ENCODE results near the gene OR6C76.
"Not testable (repeated sequence)": the region's sequence is repeated elsewhere in the genome, so short reads cannot be mapped to it uniquely, and the experiment has no call there.

OR6C76 gene

DNA sequence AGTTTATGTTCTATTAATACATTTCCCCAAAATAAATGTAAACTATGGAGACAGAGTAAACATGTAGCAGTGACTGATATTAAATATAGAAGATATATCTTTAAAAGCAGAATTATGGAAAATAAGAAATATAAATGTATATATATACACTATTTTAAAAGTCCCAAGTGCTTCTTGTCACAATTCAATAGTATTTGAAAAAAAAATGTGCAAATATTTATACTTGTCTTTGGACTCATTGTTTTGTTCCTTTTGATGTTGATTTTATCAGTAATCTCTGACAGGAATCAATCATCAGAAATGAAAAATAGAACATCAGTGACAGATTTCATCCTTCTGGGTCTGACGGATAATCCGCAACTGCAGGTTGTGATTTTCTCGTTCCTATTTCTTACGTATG is at the start of gene OR6C76:
TSS of gene OR6C76 (plus strand) at position 301 of the 400 bp plus-strand sequence. CDS start at position 301, 0 bp downstream.
- no peak for DNase-seq

DNA sequence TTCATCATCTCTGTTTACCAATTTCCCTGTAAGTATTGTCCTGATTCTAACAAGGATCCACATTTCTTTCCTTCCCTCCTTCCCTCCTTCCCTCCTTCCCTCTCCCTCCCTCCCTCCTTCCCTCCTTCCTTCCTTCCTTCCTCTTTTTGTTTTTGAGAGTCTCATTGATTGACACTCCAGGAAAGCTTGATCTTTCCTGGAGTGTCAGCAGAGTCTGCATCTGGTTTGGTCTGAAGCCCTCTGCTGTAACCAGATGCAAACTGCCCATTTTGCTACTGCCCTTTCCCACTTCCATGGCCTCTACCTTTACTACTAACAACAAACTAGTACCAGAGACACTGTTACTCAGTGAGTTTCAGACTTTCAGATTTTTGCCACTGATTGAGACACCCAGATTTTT is 40.2 kb upstream of the OR6C76 start:
- DNase-seq, result no peak

DNA sequence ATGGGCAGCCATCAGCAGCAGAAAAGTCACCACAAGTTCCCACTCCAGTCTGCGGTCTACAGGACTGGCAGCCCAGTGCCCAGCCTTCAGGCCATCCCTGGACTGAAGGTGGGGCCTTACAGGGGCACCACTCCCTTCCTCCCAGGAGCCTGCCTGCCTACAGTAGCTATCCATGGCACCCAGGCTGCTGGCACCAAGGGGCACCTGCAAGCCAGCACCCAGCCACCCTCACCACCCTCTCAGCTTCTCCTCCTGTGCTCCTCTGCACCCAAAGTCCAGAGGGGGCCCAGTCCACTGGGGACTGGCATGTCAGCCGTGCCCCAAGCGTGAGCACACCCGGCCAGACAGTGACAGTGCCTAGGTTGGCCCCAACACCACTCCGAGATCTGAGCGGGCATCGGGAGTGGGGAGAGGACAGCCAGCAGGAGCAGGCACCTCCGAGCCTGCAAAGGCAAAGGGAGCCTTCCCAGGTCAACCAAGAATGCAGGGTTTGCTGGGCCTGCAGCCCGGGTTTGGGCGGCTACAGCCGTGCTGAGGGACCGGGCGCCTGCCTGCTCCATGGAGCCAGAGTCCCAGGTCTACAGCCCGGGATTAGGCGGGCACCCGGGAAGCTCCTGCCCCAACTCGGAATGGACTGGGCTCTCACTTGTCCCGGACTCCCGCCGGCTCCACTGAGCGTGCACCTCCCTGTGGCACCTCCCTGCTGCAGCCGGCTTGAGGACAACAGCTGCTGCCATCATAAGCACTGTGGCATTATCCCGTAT is 33.8 kb upstream of the OR6C76 start:
- DNase-seq, result no peak

DNA sequence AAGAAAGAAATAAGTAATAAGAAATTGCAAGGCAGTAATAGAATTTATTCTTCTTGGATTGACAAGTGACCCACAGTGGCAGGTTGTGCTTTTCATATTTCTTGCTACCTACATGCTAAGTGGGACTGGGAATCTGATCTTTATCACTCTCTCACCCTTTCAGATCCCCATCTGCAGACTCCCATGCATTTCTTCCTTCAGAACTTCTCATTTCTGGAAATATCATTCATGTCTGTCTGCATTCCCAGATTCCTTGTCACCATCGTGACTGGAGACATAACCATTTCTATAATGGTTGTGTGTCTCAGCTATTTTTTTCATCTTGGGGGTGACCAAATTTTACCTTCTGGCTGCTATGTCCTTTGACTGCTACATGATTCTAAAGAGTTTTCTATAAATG is 29.7 kb upstream of the OR6C76 start:
- DNase-seq, result no peak

DNA sequence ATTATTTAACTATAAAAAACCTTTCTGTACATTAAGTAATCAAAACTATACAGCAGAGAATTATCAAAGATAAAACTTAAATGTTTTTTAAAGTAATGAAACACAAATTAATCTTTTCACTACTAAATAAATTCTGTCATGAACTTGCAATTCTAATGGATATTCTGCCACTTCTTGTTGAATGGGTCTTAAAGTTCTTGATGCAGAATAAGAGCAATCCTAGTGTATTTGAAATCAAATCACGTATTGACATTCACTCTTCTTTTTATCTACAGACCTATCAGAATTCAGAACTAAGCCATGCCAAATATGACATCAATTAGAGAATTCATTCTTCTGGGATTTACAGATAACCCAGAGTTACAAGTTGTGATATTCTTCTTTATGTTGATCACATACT is 25.8 kb upstream of the OR6C76 start, which contains the start of gene OR6C65:
TSS of gene OR6C65 (plus strand) at position 301 of the 400 bp plus-strand sequence. CDS start at position 301, 0 bp downstream.
- no peak for DNase-seq

DNA sequence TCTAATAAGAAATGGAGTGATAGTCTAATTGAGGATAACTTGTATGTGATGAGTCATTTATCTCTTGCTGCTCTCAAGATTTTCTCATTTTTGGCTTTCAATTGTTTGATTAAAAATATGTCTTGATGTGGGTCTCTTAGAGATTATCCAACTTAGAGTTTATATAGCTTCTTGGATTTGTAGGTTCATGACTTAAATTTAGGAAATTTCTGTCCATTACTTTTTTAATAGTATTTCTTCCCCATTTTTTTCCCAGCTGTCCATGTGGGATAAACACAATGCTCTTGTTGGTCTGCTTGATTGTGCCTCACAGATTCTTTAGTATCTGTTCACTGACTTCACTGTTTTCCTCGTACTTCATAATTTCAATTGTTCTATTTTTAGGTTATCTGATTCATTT is 18.2 kb upstream of the OR6C76 start:
- DNase-seq, result no peak

DNA sequence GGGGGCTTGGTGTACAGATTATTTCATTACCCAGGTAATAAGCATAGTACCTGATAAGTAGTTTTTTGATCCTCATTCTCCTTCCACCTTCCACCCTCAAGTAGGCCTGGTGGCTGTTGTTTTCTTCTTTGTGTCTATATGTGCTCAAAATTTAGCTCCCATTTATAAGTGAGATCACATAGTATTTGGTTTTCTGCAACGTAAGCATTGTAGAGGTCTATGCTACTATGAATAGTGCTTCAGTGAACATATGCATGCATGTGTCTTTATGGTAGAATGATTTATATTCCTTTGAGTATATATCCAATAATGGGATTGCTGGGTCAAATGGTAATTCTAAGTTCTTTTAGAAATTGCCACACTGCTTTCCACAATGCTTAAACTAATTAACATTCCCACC is 16.9 kb upstream of the OR6C76 start:
- DNase-seq, result not testable (repeated sequence)

DNA sequence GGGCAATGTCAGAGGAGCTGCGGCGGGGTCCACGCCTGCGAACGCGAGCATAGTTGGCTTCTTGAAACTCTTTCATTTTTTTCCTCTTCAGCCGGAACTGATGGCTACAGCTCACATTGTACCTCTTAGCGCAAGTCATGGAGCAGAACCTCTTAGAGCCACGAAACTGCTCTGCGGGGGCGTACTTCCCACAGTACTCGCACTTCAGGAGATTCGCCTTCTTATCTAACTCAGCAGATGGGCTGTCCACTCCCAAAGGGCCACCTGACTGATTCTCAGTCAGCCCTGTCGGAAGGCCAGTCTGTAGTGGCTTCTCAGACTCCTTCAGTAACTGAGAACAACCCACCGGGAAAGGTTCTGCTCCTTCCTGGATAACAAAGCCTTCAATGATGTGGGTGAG is 13.9 kb upstream of the OR6C76 start:
- DNase-seq, result not testable (repeated sequence)

DNA sequence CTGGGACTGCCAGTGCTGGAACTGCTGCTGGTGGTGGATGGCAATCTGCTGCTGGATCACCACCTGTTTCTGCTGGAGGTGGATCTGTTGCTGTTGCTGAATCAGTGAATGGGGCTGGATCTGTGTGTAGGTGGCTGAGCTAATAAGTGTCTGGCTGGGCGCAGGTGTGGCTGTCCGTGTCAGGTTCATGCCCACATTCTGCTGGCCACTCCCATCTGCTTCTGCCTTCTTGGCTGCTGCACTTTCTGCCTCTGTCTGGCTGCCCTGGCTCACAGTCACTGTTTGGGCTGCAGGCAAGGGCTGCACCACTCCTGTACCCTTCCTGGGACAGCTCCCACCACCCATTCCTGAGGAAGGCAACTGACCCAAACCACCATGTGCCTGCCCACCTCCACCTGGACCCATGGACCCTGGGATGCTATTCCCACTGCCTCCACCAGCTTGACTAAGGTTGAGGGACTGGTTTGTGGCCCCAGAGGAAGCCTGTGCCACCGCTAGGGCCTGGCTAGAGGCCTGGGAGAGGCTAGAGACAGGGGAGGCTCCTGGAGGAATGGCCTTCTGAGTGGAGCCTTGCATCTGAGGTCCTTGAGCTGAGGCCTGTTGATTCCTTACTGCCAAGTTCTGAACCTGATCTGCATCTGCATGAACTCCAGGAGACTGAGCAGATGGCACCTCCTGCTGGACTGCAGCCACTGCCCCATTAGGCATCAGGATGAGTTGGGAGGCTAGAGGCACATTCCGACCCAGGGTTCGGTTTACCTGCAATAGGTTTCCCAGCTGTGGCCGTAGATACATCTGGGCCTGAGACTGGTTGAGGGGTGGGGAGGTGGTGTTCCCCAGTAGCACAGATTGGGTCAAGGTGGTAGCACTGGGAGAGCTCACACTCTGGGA is 12.3 kb upstream of the OR6C76 start:
- not testable (repeated sequence) for DNase-seq

DNA sequence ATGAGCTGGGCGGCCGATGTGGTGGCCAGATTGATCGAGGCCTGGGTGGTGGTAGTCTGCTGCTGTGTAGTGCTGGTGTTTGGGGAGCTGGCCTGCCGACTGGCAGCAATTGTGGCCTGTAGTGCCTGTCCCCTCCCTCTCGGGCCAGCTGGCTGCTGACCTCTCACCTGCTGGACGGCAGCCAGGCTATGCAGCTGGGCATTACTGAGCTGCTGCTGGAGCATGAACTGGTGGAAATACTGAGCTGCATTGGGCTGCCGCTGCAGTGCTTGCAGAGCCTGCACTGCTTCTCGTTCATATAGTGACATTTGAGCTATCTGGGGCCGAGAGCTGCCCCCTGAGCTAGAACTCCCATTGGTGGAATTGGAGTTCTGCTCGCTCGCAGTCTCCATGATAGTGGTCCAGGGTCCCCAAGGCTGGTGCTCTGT is 11.6 kb upstream of the OR6C76 start:
- DNase-seq, result not testable (repeated sequence)

DNA sequence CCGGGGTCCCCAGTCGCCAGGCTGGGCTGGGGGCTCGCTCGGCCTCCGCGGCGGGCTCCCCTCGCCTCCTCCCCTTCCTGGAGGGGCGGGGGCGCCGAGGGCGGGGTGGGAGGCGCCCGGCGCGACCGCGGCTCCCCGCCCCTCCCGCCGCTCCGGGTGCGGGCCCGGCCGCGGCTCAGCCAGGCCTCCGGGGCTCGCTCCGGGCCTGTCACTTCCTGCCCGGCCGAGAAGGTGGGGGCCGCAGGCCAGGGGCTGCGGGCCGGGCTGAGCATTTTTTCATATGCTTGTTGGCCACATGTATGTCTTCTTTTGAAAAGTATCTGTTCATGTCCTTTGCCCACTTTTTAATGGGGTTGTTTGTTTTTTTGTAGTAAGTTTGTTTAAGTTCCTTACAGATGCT is 11.2 kb upstream of the OR6C76 start:
- DNase-seq, result not testable (repeated sequence)

DNA sequence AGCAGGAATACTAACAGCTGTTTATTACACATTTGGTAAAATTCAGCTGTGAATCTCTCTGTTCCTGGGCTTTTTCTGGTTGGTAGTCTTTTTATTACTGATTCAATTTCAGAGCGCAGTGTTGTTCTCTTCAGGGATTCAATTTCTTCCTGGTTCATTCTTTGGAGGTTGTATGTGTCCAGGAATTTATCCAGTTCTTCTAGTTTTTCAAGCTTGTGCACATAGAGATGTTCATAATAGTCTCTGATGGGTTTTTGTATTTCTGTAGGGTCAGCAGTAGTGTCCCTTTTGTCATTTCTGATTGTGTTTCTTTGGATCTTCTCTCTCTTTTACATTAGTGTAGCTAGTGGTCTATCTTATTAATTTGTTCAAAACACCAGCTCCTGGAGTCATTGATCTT is 9.1 kb upstream of the OR6C76 start:
- no peak for DNase-seq

DNA sequence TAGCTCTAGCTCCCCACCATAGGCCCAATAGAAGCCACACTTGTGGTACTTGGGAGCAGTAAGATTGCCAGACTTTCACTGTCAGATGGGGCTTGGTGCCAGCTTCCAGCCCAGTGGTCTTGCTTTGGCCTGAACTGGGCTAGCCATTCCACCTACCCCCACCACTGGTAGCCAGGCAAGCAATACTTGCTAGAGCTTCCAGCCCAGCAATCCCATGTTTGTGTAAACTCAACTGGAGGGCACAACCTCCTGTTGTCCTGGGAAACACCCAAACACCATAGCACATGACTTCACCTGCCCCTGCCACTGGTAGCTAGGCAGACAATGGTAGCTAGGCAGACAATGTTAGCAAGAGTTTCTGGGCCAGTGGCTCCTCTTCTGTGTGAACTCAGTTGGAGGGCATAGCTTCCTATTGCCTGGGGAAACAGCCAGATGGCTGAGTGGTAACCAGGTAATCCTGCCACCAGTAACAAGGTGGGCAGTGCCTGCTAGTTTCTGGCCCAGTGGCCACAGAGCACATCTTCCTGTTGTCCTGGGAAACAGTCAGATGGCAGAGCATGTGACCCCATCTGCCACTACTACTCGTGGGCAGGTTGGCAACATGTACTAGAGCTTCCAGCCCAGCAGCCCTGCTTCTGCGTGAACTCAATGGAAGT is 5.6 kb upstream of the OR6C76 start:
- no peak for DNase-seq

DNA sequence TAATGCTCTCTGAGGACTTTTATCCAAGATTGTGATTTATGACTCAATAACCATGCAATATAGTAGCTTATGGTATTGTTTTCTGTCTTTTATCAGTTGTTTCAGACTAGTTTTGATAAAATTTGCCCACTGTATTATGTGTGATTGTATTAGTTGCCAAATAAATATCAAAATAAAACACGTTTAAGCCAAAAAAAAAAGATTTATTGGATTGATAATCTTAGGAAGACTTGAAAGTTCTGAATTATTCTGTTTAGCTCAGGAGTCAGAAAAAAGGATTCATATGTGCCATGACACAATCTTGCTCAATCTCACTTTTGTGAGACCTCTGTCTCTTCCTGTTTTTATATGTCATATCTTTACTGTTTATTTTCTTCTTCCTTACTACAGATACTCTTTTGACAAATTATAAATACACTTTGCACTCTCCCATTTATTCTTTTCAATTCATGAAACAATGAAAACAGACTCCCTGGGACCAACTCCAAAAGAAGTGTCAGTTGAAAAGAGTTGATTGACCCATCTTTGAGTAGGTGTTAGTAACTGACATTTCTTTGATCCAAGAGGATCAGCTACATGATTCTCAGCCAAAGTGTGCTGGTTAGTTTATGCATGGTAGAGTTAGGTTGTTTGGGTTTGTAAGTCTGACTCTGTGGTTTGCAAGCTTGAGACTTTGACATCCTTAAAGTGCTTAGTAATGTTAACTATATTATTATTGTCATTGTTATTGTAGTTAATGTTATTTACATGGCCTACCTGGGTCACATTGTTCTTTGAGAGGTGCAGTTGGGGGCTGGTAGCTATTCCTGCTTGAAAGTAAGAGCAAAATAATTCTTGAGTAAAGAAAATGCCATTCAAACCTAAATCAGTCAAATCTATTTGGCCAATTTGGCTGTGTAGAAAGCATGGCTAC is 2.5 kb downstream of the OR6C76 start:
- DNase-seq, result no peak

DNA sequence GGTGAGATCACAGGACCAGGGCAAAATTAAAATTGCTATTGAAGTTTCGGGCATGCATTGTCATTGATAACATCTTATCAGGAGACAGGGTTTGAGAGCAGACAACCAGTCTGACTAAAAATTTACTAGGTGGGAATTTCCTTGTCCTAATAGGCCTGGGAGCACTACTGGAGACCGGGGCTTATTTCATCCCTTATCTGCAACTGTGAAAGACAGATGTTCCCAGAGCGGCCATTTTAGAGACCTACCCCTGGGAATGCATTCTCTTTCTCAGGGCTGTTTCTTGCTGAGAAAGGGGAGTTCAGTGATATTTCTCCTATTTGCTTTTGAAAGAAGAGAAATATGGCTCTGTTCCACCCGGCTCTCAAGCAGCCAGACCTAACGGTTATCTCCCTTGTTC is 15.2 kb downstream of the OR6C76 start:
- not testable (repeated sequence) for DNase-seq

DNA sequence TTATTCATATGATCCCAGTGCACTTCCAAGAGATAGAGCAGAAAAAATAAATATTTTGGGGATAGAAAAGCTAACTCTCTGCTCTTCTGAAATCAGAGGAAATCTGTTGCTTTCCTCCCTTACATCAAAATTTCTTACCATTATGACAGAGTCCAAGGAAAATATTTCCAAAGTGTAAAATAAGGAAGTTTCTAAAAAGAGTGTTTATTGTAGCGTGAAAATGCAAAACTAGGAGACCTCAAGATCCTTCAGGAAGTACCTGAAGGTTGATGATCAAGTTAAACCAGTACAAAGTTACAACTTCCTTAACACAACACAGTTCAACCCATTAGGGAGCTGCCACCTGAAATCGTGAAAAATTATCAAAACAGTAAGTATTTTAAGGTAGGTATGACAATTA is 17.7 kb downstream of the OR6C76 start, which contains the start of gene OR6C2:
TSS of gene OR6C2 (plus strand) at position 301 of the 400 bp plus-strand sequence. CDS start 8,138 bp downstream, outside the sequence.
- no peak for DNase-seq

DNA sequence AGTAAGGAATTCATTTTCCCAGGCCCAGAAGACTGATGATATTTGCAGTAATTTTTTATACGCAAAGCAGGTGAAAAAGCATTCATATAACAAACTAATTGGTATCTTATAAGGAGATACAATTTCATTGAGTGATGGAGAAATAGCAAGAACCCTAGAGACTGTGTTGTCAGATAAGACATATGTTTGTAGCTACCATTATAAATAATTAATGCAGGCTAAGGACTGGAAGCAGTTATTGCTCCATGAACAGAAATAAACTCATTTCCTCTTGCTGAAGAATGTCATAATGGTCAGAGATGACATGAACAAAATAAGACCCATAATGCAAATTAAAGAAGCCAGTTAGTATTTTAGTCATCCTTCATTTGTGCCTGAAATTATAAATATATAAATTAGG is 19.3 kb downstream of the OR6C76 start:
- no peak for DNase-seq

DNA sequence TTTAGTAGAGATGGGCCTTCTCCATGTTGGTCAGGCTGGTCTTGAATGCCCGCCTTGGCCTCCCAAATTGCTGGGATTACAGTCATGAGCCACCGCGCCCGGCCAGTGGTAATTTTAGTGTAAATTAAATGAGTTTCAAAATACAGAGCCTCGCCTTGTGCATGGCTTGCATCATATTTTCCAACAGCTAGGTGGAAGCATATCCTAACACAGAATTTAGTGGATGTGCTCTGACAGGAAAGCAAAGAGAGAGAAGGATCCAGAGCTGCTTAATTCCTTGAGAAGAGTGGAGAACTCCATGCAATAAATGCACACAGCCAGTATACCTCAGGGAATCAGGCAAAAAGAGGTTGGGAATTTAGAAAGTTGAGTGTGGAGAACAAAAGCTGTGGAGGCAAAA is 20.3 kb downstream of the OR6C76 start:
- no peak for DNase-seq

DNA sequence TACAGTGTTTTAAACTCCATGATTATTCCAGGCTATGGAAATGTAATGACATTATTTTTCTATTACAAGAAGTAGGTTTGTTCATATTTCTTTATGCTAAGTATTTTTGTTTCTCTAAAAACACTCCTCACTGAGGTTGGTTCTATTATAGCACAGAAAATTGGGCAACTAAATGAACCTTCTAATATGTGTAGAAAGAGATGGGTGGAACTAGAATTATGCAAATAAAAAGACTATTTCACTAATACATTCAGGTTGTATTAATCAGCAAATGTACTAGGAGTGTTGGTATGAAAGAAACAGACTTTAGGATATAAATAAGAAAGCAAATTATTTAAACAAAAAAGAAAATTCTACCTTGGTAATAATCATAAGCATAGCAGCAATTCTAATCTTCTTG is 22.8 kb downstream of the OR6C76 start:
- no peak for DNase-seq

DNA sequence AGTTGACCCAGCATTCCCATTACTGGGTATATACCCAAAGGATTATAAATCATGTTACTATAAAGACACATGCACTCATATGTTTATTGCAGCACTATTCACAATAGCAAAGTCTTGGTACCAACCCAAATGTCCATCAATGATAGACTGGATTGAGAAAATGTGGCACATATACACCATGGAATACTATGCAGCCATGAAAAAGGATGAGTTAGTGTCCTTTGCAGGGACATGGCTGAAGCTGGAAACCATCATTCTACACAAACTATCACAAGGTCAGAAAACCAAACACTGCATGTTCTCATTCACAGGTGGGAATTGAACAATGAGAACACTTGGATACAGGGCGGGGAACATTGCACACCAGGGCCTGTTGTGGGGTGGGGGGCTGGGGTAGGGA is 38.9 kb downstream of the OR6C76 start:
- not testable (repeated sequence) for DNase-seq

DNA sequence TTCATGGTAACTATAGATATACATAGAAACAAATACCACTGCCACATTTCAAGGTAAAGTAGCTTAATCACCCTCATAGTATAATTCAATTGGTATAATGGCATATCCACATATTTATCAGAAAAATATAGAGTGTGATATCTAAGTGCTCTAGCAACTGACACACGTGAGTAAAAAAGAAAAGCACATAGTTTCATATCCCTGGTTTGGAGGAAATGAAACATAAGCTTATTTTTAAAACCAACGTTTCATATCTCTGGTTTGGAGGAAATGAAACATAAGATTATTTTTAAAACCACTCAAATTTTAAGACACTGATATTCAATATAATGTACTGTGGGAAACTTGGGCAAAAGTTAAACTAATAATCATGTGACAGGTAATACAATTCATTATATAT is 41.8 kb downstream of the OR6C76 start:
- DNase-seq, result no peak

DNA sequence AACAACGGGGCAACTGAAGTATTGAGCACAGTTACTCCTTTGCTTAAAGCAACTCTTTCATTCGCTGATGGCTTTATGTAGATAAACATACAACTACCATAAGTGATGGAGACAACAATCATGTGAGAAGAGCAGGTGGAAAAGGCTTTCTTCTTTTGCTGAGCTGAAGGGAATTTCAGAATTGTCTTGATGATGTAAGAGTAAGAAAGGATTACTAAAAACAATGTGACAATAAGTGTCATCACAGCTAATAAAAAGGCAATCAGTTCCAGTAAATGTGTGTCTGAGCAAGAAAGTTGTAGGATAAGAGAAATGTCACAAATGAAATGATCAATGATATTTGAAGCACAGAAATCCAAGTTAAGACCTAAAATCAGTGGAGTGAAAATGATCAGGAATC is 43.2 kb downstream of the OR6C76 start:
- DNase-seq, result no peak

Measured in stimulated activated CD4-positive, alpha-beta T cell treated with anti-CD3 and anti-CD28 coated beads, Interleukin-15, amount 100 ng/mL, for 24 hours (primary cell).